Muscle of arm (tissue), 12 donors: ENCODE results near the gene ADAM19. TPM values are rescaled to one million over a fixed set of nuclear protein-coding genes. Genes with fewer than 3 reads are reported as not detected.
A peak's percentile ranks its signal among the peaks of the same experiment; 100 is the strongest.

Experiments used
- DNase-seq: peaks from one replicate; pipeline ENCODE4 v3.0.0-alpha.2; 2013
- polyA plus RNA-seq, 12 donors: library from polyadenylated mRNA; unstranded; fragments of 120-200 nt; gene quantifications; one replicate each; pipeline ENCODE4 v1.2.1, GENCODE V29; 2013; ENCODE audit not compliant: insufficient read length in 12 of 12

Gene ADAM19
- polyA plus RNA-seq, 12 donors: 14.8 to 64.0 (median 20.3) TPM

GRCh38 chr5:157518963-157519362, 56.6 kb downstream of the ADAM19 start:
- no peak for DNase-seq

GRCh38 chr5:157516626-157517325, 58.8 kb downstream of the ADAM19 start:
- no peak for DNase-seq

GRCh38 chr5:157516006-157516405, 59.6 kb downstream of the ADAM19 start:
- DNase-seq: no peak

DNA sequence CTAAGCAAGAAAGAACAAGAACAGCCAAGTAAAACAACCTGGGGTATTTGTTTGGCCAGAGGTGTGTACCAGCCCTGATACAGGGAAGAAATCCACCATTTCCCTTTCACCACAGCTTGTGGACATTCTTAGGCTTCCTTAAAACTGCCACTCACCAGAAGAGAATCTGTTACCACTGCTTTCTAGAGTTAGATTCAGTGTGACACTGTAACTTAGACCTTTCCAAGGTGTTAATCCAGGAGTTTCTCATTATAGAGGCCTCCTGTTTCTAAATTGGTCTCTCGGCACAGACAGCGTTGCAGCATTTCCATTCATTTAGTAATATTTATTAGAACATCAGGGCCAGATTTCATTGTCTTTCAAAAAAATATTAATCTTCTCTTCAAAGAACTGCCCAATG, 60.6 kb downstream of the ADAM19 start:
- DNase-seq: no peak

DNA sequence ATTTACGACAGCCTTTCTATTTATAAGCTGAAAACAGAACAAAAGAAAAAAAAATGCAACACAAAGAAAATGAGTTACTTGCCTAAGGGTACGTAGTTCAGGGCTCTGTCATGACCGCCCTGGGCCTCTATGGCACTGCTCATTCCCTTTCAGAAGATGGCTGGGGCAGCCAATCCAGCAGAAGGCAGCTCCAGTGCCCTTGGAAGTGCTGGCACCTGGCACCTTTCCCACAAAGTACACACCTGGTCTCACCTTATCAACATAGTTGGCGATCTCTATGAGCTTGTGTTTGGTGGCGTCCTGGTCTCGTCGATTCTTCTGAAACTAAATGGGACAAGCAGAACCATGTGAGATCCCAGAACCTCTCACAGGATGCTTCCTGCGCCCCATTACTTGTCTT, 62.4 kb downstream of the ADAM19 start:
- DNase-seq: no peak

DNA sequence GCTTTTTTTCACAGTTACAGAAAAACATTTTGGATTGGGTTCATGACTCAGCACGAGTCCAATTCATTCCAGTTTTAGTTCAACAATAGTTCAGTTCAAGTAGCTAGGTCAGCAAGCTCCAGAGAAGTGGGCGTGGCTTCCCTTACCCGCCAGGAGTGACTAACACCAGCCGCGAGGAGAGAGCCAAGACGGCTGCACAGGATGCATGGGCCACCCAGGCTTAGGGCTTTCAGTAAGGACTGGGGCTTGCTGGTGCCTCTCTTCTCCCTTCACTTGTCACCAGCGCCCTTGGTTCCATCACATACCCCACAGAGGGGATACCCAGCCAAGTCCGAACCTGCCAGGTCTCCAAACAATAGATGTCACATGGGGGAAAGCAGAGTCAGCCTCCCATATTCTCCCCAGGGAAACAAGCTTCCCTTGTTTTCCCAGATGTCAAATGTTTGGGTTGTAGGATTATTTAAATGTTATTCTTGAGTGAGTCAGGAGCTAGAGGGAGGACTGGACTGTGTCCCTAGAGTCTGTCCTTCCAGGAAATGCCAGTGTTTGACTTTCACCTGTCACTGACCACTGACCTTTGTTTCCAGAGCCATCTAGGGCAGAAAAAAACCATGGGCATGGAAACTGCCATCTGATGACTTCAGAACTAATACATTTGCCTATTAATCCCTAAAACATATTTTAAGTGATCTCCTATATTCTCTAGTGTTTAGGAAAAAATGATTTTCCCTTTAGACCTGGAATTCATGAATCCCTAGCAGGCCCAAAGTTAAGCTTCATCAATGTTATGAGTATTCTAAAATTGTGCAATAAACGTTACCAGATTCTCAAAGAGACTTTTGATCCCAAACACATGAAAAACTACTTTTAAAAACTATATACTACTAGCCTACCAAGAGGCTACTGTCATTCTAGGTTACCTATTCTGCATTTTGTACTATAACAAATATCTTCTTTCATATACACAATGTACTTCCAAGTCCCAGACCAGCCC, 63.6 kb downstream of the ADAM19 start:
- DNase-seq: peak; percentile 86

DNA sequence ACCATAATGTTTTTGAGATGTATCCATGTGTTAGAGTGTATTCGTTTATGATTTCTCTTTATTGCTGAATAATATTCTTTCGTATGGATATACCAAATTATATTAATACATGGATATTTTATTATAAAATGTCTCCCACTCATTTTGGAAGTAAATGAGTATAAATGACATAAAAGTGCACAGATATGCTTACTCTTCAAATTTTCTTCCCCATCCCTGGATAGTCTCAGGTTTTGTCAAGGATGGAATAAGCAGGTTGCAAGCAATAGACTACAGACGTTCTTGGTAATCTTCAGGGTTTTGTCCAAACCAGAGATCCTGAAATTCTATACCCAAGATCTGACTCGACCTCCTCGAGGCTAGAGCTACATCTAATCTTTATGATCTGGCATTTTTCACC, 64.9 kb downstream of the ADAM19 start:
- no peak for DNase-seq

DNA sequence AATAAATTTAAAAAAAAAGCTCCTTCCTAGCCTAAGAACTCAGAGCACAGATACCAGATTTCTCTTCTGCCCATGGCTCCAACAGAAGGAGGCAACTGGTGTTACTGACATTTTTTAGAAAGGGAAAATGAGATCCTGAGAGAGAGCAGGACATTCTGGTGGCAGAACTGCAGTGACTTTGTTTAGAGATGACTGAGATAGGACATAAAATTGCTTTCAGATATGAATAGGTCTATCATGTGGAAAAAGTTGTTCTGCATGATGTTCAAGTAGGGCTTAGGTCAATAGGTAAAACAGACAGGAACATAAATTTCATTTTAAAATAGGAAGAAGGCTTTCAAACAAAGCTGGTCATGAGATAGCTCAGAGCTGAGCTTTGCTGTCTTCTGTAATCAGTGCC, 66.0 kb downstream of the ADAM19 start:
- DNase-seq: no peak

DNA sequence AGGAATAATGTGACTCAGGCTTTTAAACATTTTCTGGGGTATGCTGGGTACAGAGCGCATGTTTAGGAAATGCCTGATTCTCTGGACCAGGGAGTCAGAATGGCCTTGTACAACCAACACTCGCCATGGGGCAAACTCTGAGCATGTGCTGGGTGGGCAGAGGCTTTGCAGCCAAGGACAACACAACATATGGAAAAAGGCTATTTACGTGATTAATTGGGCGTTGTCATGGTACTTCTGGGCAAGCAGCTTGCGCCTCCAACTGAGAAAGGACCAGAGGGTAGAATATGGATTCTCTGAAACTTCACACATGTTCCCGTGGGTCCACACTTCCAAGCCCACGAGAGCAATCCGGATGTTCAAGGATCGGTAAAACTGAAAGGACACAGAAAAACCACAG, 66.5 kb downstream of the ADAM19 start:
- DNase-seq: no peak

DNA sequence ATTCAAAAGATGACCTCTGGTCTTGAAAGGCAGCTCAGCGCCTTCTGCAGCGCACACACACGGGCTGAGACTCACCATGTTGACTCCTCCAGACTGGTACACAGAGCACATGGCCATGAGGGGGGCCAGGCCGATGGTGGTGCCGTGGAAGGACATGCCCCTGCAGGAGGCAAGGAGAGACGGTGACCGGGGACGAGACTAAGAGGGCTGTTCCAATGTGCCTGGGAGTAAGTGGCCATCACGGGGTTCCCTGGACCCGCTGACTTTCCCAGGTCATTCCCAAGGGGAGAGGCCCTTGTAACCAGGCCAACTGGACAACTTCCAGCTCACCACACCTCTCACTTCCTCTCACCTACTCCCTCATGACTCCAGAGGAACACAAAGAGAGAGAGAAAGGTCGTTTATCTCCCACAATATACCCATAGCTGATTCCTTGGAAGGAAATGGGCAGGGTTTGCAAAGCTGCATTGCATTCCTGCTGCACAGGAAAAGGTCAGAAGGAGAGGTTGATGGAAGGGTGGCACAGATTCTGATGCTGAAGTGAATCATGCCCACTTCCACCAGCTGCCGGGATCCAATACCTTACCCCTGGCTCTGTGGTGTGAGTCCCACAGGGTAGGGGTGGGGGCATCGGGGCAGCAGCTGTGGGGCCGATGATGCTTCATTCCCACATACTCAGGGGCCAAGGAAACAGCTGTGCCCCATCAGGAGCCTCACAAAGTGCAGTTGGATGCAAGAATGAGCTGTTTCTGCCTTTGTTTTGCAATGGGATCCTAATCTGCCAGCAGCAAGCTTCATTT, 68.4 kb downstream of the ADAM19 start:
- no peak for DNase-seq

- DNase-seq: no peak
Measured at GRCh38 chr5:157506066-157506590, 69.4 kb downstream of the ADAM19 start.

- no peak for DNase-seq
Measured at GRCh38 chr5:157505496-157505895, 70.1 kb downstream of the ADAM19 start.

DNA sequence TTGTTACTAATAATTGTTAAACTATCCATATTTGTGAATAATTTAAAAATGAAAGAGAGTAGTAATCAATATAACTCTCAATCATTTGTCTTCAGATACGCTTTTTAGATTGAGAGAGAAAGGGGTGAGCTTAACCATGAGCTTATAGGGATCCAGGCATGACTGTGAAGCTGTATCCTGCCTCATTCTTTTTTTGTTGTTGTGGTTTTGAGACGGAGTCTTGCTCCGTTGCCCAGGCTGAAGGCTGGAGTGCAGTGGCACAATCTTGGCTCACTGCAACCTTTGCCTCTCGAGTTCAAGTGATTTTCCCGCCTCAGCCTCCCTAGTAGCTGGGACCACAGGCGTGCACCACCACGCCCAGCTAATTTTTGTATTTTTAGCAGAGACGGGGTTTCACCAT, 71.5 kb downstream of the ADAM19 start:
- no peak for DNase-seq

- no peak for DNase-seq
Measured at GRCh38 chr5:157502143-157502647, 73.4 kb downstream of the ADAM19 start.

GRCh38 chr5:157497875-157498611, 77.5 kb downstream of the ADAM19 start:
- DNase-seq: no peak

GRCh38 chr5:157496864-157497263, 78.7 kb downstream of the ADAM19 start:
- DNase-seq: no peak

DNA sequence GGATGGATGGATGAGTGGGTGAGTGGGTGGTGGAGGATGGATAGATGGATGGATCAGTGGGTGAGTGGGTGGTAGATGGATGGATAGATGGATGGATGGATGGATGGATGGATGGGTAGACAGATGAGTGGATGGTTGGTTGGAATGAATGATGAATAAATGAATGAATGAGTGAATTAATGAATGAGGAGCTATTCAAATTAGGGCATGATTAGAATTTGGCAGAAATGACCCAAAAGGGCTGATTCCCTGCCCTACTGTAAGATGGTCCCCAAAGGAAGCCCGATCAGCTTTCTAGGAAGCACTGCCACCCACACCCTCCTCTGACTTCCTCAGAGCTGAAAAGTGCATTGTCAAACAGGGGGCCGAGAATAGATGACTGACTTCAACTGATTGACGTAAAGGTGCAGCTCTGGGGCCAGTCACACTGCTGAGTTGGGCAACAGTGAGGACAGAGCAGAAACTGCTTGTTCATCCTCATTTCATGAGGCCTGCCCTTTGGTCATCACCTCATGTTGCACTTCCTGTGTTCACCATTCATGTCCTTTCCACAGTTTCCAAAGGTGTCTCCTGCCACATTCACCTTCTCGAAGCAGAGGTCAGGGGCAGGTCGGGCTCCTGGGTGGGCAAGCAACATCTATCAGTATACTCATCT, 81.3 kb downstream of the ADAM19 start:
- no peak for DNase-seq

DNA sequence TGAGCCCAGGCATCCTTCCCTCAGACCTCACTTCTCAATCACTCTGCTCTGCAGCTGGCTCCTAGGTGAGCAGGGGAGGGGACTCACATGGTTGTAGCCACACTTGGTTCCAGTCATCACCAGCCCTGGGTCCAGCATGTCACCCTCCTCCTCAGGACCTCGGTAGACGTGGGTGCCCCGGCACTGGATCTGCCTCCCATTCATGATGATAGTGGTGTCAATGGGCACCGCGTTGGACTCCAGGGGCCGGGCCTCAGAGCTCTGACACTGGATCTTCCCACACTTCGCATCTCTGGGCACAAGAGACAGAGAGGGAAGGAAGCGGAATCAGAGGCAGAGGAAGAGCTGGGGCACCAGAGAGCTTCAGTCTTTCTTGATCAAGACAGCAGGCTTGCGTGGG, 82.7 kb downstream of the ADAM19 start:
- no peak for DNase-seq

DNA sequence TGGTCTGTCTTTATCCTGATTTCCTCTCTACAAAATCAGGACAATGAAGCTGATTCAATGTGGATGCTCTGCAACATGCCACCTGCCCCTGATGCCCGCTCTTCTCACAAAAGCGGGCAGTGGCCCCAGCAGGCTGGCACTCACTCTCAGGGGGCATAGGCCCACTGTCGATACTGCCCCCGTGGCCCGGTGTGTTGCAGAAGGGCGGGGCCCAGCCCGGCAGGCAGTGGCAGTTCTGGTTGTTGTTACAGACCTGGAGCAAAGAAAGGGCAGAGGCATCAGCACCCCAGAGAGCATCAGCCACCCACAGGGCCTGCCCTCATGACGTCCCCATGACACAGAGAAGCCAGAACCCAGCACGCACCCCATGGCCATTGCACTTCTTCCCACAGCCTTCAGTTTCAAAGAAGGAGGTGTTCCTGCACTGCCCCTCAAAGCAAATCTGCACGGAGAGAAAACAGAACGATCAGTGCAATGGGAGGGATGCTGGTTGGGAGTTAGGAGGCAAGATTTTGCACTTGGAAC, 84.0 kb downstream of the ADAM19 start:
- no peak for DNase-seq

DNA sequence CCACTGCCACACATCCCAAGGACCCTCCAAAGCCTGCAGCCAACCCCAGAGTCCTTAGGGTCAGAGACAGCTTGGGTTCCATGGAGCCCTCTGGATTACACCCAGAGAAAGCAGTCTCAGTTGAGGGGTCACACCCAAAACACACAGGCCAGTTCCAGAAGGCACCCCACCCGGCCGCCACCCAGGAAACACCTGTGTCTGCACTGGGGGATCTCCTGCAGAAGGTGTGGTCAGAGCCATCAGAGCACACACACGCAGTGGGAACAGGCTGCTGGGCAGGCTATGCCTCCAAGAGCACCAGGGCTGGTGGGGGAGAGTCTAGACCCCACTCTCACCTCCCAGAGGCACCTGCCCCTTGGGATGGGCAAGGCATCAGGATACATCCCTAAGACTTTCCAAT, 88.2 kb downstream of the ADAM19 start:
- no peak for DNase-seq
